DOHH2 (cell line): ENCODE data around the gene TRIM32.

ENCODE experiments used
- H3F3A ChIP-seq: fragments of 200-600 bp; sonication (generic), shearing (Covaris generic); 2 replicates; pipeline ENCODE4 v1.6.0; 2016; ENCODE audit warnings: antibody characterized with exemption, mild to moderate bottlenecking; ENCODE audit not compliant: control insufficient read depth, insufficient read depth
- H3K27ac ChIP-seq: fragments of 200-600 bp; sonication (generic); 2 replicates; pipeline ENCODE4 v1.5.1; 2014; ENCODE audit warnings: low read depth, mild to moderate bottlenecking, low read length, moderate library complexity
- H3K27me3 ChIP-seq: fragments of 200-600 bp; sonication (generic); 2 replicates; pipeline ENCODE4 v1.6.1; 2014; ENCODE audit warnings: mild to moderate bottlenecking, low read length, mixed read lengths; ENCODE audit not compliant: control insufficient read depth
- H3K36me3 ChIP-seq: fragments of 200-600 bp; sonication (generic); 2 replicates; pipeline ENCODE4 v1.6.1; 2014; ENCODE audit warnings: mild to moderate bottlenecking, low read length, moderate library complexity, mixed read lengths; ENCODE audit not compliant: control insufficient read depth
- H3K4me1 ChIP-seq: fragments of 200-600 bp; sonication (generic); 2 replicates; pipeline ENCODE4 v1.6.1; 2014; ENCODE audit warnings: mild to moderate bottlenecking, low read length, mixed read lengths; ENCODE audit not compliant: control insufficient read depth
- H3K4me2 ChIP-seq: fragments of 200-600 bp; sonication (generic); 2 replicates; pipeline ENCODE4 v1.6.0; 2014; ENCODE audit warnings: mild to moderate bottlenecking, low read length, moderate library complexity
- H3K4me3 ChIP-seq: fragments of 200-600 bp; sonication (generic); 2 replicates; pipeline ENCODE4 v1.5.1; 2014; ENCODE audit warnings: mild to moderate bottlenecking, low read length, mixed read lengths
- H3K79me2 ChIP-seq: fragments of 200-600 bp; sonication (generic); 2 replicates; pipeline ENCODE4 v1.6.1; 2014; ENCODE audit warnings: mild to moderate bottlenecking, low read length, mixed read lengths; ENCODE audit not compliant: control insufficient read depth
- H3K9me2 ChIP-seq: fragments of 200-600 bp; sonication (generic); replicated peaks from 2 replicates; pipeline ENCODE4 v1.6.1; 2014; ENCODE audit warnings: mild to moderate bottlenecking, low read length, mixed read lengths; ENCODE audit not compliant: control insufficient read depth
- H3K9me3 ChIP-seq: fragments of 200-600 bp; sonication (generic); 2 replicates; pipeline ENCODE4 v1.6.1; 2014; ENCODE audit warnings: antibody characterized with exemption, low read length, mixed read lengths; ENCODE audit not compliant: control insufficient read depth, insufficient read depth
- H4K20me1 ChIP-seq: fragments of 200-600 bp; sonication (generic); 2 replicates; pipeline ENCODE4 v1.6.0; 2014; ENCODE audit warnings: low read depth, mild to moderate bottlenecking, antibody characterized with exemption, low read length, moderate library complexity; ENCODE audit not compliant: control insufficient read depth, insufficient read depth
- CTCF ChIP-seq: fragments of 200-600 bp; sonication (generic); IDR thresholded peaks from one replicate; pipeline ENCODE4 v1.5.1; 2014; ENCODE audit warnings: antibody characterized with exemption, mild to moderate bottlenecking, low read depth, low read length; ENCODE audit not compliant: poor library complexity, severe bottlenecking
- EZH2phosphoT487 ChIP-seq: fragments of 200-600 bp; sonication (generic); IDR thresholded peaks from 2 replicates; pipeline ENCODE4 v1.6.1; 2017; ENCODE audit warnings: borderline replicate concordance, mild to moderate bottlenecking, antibody characterized with exemption, low read length, moderate library complexity, mixed read lengths

The TRIM32 gene

GRCh38 chr9:116643691-116644090, 43.4 kb upstream of the TRIM32 start:
- Histone ChIP-seq H3K27me3 (no peaks in the 10 kb centered on the region), H3K4me1 (no peaks in the 10 kb centered on the region), H3K9me3 (no peaks in the 10 kb centered on the region), H4K20me1 (no peaks in the 10 kb centered on the region), H3K4me3 (no peak overlapping the region), H3K4me2 (no peak overlapping the region), H3F3A (no peaks in the 10 kb centered on the region), H3K79me2 (no peaks in the 10 kb centered on the region), H3K9me2 (no peaks in the 10 kb centered on the region), H3K27ac (no peak overlapping the region), H3K36me3 (no peaks in the 10 kb centered on the region)
- TF ChIP-seq CTCF (no peak), EZH2phosphoT487 (no peak)

GRCh38 chr9:116644091-116644688, 42.9 kb upstream of the TRIM32 start:
- no peaks in the 10 kb centered on the region for H3K9me3 ChIP-seq
- no peaks in the 10 kb centered on the region for H3K79me2 ChIP-seq
- no peaks in the 10 kb centered on the region for H3K9me2 ChIP-seq
- no peaks in the 10 kb centered on the region for H4K20me1 ChIP-seq
- no peaks in the 10 kb centered on the region for H3K4me1 ChIP-seq
- H3K4me3 ChIP-seq: no peak overlapping the region
- no peak overlapping the region for H3K4me2 ChIP-seq
- TF ChIP-seq CTCF: no peak
- TF ChIP-seq EZH2phosphoT487: no peak
- H3K27me3 ChIP-seq: no peaks in the 10 kb centered on the region
- no peaks in the 10 kb centered on the region for H3K36me3 ChIP-seq
- no peaks in the 10 kb centered on the region for H3F3A ChIP-seq
- H3K27ac ChIP-seq: no peak overlapping the region

GRCh38 chr9:116646661-116647514, 40.2 kb upstream of the TRIM32 start:
- Histone ChIP-seq H3K36me3 (no peaks in the 10 kb centered on the region), H4K20me1 (no peaks in the 10 kb centered on the region), H3F3A (no peaks in the 10 kb centered on the region), H3K4me1 (no peaks in the 10 kb centered on the region), H3K4me2 (no peak overlapping the region), H3K27ac (no peak overlapping the region), H3K27me3 (no peaks in the 10 kb centered on the region), H3K79me2 (no peaks in the 10 kb centered on the region), H3K9me2 (no peaks in the 10 kb centered on the region), H3K4me3 (no peak overlapping the region), H3K9me3 (no peaks in the 10 kb centered on the region)
- TF ChIP-seq CTCF (peak; percentile 55), EZH2phosphoT487 (no peak)
